ENCODE data around the gene KLHL12.

Gene KLHL12

DNA sequence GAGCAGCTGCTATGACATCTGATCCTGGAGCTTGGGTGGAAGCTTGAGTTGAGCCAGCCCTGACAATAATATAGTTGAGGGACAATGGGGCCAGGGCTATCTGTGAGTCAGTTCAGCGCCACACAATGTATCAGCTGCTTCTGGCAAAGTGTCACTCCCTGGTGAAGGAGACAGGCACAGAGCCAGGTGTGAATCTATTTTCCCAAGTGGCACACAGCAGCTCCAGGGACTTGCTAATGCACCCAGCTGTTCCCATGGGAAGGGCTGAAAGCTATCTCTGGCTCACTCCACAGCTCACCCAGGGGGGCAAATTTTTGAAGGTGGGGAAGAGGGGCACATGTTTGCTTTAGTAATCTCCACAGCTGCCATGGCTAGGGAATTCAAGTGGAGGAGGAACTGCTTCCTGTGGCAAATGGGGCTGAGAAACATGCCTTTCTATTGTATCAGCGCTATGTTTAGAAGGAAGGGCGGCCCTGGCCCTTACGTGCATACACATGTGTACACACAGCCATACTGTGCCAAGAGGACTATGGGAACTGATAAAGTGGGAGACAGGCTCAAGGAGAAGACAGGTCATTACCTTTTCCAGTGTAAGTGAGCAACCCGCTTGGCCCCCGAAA lies 37.9 kb upstream of the KLHL12 start:
- H3K27me3 ChIP-seq (ENCODE audit: insufficient read depth, poor library complexity, severe bottlenecking): no peaks in the 10 kb centered on the region
- no peak for DNase-seq (ENCODE audit: low spot score)
- peak overlapping the region; percentile 52 for H3K27ac ChIP-seq (ENCODE audit: poor library complexity, severe bottlenecking)
- H3K36me3 ChIP-seq (ENCODE audit: low read depth): peaks cover 15% of the 10 kb centered on the region
- peak; percentile 24; the same call in 1 of the 3 replicates for ATAC-seq (ENCODE audit: low read depth)
- H3K9me3 ChIP-seq (ENCODE audit: severe bottlenecking): no peaks in the 10 kb centered on the region
- TF ChIP-seq CTCF (IDR thresholded peaks at IDR 0.05; ENCODE audit: poor library complexity, severe bottlenecking): no peak
- H3K4me3 ChIP-seq (ENCODE audit: severe bottlenecking): no peak overlapping the region
- peaks cover 14% of the 10 kb centered on the region for H3K4me1 ChIP-seq (ENCODE audit: insufficient read depth, poor library complexity, severe bottlenecking)

DNA sequence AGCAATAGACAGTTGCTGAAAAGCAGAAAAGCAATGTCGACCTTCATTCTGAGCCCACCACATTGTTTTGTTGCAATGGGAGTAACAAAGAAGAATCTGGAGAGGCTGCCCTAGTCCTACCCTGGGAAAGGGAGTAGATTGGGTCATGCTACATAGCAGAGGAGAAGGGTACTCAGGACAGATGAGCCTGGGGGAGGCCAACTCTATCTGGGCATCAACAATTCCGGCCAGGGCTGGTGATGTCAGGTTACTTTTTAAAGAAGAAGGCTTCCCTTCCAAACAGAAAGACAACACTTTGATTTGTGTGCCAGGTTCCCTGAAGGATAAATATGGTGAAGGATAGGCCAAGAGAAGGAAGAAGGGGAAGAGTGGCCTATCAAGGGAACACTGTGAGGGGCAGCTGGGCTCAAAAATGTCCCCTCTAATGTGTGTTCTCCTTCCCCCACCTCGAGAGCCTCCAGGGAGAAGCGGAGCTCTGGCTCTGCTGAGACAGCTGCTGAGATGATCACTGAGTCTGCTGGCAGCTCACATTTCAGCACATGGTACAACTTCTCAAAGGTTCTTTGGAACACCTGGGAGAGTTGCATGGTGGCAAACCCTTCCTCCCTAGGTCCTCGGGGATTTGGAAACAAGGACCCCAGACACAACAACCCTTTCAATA lies 34.3 kb upstream of the KLHL12 start:
- Histone ChIP-seq H3K4me3 (ENCODE audit: severe bottlenecking) (no peak overlapping the region), H3K9me3 (ENCODE audit: severe bottlenecking) (no peaks in the 10 kb centered on the region), H3K4me1 (ENCODE audit: insufficient read depth, poor library complexity, severe bottlenecking) (peaks cover 25% of the 10 kb centered on the region), H3K27ac (ENCODE audit: poor library complexity, severe bottlenecking) (no peak overlapping the region), H3K36me3 (ENCODE audit: low read depth) (peaks cover 15% of the 10 kb centered on the region), H3K27me3 (ENCODE audit: insufficient read depth, poor library complexity, severe bottlenecking) (no peaks in the 10 kb centered on the region)
- TF ChIP-seq CTCF (IDR thresholded peaks at IDR 0.05; ENCODE audit: poor library complexity, severe bottlenecking): no peak
- no peak for DNase-seq (ENCODE audit: low spot score)
- no peak for ATAC-seq (ENCODE audit: low read depth)

DNA sequence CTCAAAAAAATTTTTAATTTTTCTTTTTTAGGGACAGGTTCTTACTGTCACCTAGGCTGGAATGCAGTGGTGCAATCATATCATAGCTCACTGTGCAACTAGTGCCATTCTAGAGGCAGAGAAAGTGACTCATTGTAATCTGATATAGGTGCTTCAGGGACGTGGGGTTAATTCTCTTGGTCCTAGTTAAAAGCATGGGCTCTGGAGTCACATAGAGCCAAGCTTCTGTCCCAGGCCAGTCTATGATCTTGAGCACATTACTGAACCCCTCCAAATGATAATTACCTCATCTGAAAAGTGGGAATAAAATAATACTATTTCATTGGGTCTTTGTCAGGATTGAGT lies 32.2 kb upstream of the KLHL12 start:
- ATAC-seq (ENCODE audit: low read depth) (peak; percentile 44), DNase-seq (ENCODE audit: low spot score) (no peak)
- Histone ChIP-seq H3K36me3 (ENCODE audit: low read depth) (peaks cover 8% of the 10 kb centered on the region), H3K9me3 (ENCODE audit: severe bottlenecking) (no peaks in the 10 kb centered on the region), H3K27ac (ENCODE audit: poor library complexity, severe bottlenecking) (peak overlapping the region; percentile 52), H3K4me3 (ENCODE audit: severe bottlenecking) (no peak overlapping the region), H3K4me1 (ENCODE audit: insufficient read depth, poor library complexity, severe bottlenecking) (peaks cover 18% of the 10 kb centered on the region), H3K27me3 (ENCODE audit: insufficient read depth, poor library complexity, severe bottlenecking) (no peaks in the 10 kb centered on the region)
- no peak for TF ChIP-seq CTCF (IDR thresholded peaks at IDR 0.05; ENCODE audit: poor library complexity, severe bottlenecking)

DNA sequence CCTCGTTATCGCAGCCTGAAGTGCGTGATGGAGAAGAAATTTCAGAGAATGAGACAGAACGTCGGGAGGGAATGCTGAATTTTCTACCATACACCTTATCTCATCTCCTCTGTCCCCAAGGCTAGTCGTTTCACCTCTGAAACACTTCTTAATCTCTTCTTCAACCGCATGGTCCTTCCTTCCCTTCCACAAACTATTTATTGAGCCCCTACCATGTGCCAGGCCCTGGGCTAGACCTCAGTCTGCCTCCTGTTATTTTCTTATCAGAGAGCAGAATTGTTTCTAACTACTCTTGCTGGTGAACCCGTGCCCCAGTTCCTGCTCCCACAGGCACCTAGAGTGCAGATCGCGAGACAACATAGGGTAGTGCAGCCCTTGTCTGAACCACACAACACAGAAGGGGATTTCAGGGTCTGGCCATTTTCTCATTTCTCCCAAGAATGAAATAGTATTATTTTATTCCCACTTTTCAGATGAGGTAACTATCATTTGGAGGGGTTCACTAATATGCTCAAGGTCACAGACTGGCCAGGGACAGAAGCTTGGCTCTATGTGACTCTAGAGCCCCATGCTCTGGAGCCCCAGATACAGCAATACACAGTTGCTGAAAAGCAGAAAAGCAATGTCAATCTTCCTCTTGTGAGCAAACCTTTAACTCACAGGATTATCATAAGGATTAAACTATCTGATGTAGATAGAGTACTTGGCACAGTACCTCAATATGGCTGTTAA lies 31.7 kb upstream of the KLHL12 start:
- Histone ChIP-seq H3K4me1 (ENCODE audit: insufficient read depth, poor library complexity, severe bottlenecking) (peaks cover 23% of the 10 kb centered on the region), H3K36me3 (ENCODE audit: low read depth) (peaks cover 8% of the 10 kb centered on the region), H3K27ac (ENCODE audit: poor library complexity, severe bottlenecking) (peak overlapping the region; percentile 52), H3K4me3 (ENCODE audit: severe bottlenecking) (peak overlapping the region; percentile 88), H3K9me3 (ENCODE audit: severe bottlenecking) (no peaks in the 10 kb centered on the region), H3K27me3 (ENCODE audit: insufficient read depth, poor library complexity, severe bottlenecking) (no peaks in the 10 kb centered on the region)
- ATAC-seq (ENCODE audit: low read depth): no peak
- no peak for DNase-seq (ENCODE audit: low spot score)
- no peak for TF ChIP-seq CTCF (IDR thresholded peaks at IDR 0.05; ENCODE audit: poor library complexity, severe bottlenecking)
